Duodenal mucosa (tissue), 2 donors: Measurements from ENCODE around the gene LRRC52.
"Not testable (repeated sequence)": the region's sequence is repeated elsewhere in the genome, so short reads cannot be mapped to it uniquely, and the experiment has no call there.

Experiments
- H3K27ac ChIP-seq: one replicate; pipeline ENCODE4 v1.7.0; 2013; ENCODE audit warnings: low read depth, low read length
- H3K27me3 ChIP-seq, 2 donors: one replicate each; pipeline ENCODE4 v1.7.0; 2013; ENCODE audit warnings: low read length in 2 of 2, control low read depth in 1 of 2; ENCODE audit not compliant: insufficient read depth in 2 of 2, control insufficient read depth in 1 of 2
- H3K36me3 ChIP-seq, 2 donors: one replicate each; pipeline ENCODE4 v1.7.0; 2013; ENCODE audit warnings: low read length in 2 of 2, control low read depth in 1 of 2; ENCODE audit not compliant: insufficient read depth in 2 of 2, control insufficient read depth in 1 of 2
- H3K4me1 ChIP-seq, 2 donors: one replicate each; pipeline ENCODE4 v1.7.0; 2013; ENCODE audit warnings: low read length in 2 of 2, control low read depth in 1 of 2; ENCODE audit not compliant: insufficient read depth in 2 of 2, control insufficient read depth in 1 of 2
- H3K4me3 ChIP-seq, 2 donors: one replicate each; pipeline ENCODE4 v1.7.0; 2013; ENCODE audit warnings: low read length in 2 of 2, low read depth in 1 of 2
- H3K9ac ChIP-seq, 2 donors: one replicate each; pipeline ENCODE4 v1.7.0; 2013; ENCODE audit warnings: low read length in 2 of 2, low read depth in 1 of 2
- H3K9me3 ChIP-seq, 2 donors: one replicate each; pipeline ENCODE4 v1.7.0; 2013; ENCODE audit warnings: low read length in 2 of 2, control low read depth in 1 of 2; ENCODE audit not compliant: control insufficient read depth in 1 of 2

The LRRC52 gene

DNA sequence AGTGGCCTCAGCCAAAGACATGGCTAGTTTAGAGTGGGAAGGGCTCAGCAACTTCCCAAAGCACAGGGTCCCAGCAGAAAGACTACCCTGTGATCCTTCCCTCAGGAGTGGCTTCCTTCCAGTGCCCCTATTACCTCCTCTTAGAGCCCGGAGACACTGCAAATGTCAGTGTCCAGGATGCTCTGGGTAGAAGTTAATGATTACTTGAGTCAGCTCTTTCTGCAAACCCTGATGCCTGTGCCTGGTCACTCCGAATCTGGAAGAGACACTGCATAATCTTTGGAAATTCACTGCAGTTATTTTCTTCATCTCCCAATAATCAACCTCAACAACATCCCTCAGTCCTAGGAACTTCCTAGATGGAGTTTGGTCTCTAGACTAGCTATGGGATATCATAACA, 60.0 kb downstream of the LRRC52 start:
- no peaks in the 10 kb centered on the region for H3K9me3 ChIP-seq

GRCh38 chr1:165605246-165605645, 61.4 kb downstream of the LRRC52 start:
- H3K4me3 ChIP-seq, result no peak overlapping the region
- no peak overlapping the region for H3K27ac ChIP-seq
- no peak overlapping the region for H3K9ac ChIP-seq
- no peaks in the 10 kb centered on the region for H3K27me3 ChIP-seq
- no peaks in the 10 kb centered on the region for H3K36me3 ChIP-seq
- H3K4me1 ChIP-seq, result peaks cover 3 to 10% of the 10 kb centered on the region in 2 donors
- no peaks in the 10 kb centered on the region for H3K9me3 ChIP-seq

More for the DNA sequence above, 60.0 kb downstream of the LRRC52 start:
- H3K4me3 ChIP-seq, result no peak overlapping the region
- H3K9ac ChIP-seq, result no peak overlapping the region
- no peak overlapping the region for H3K27ac ChIP-seq
- peaks cover 5 to 10% of the 10 kb centered on the region in 2 donors for H3K4me1 ChIP-seq
- no peaks in the 10 kb centered on the region for H3K36me3 ChIP-seq
- no peaks in the 10 kb centered on the region for H3K27me3 ChIP-seq

GRCh38 chr1:165606676-165607075, 62.9 kb downstream of the LRRC52 start:
- not testable (repeated sequence) for H3K27me3 ChIP-seq, H3K4me1 ChIP-seq, H3K9ac ChIP-seq, H3K4me3 ChIP-seq, H3K9me3 ChIP-seq, H3K36me3 ChIP-seq, H3K27ac ChIP-seq

- H3K4me3 ChIP-seq, result no peak overlapping the region
- no peaks in the 10 kb centered on the region for H3K4me1 ChIP-seq
- no peaks in the 10 kb centered on the region for H3K9me3 ChIP-seq
- H3K27me3 ChIP-seq, result no peaks in the 10 kb centered on the region
- H3K9ac ChIP-seq, result no peak overlapping the region
- no peaks in the 10 kb centered on the region for H3K36me3 ChIP-seq
- H3K27ac ChIP-seq, result no peak overlapping the region
Measured at GRCh38 chr1:165610866-165611265, 67.1 kb downstream of the LRRC52 start.

DNA sequence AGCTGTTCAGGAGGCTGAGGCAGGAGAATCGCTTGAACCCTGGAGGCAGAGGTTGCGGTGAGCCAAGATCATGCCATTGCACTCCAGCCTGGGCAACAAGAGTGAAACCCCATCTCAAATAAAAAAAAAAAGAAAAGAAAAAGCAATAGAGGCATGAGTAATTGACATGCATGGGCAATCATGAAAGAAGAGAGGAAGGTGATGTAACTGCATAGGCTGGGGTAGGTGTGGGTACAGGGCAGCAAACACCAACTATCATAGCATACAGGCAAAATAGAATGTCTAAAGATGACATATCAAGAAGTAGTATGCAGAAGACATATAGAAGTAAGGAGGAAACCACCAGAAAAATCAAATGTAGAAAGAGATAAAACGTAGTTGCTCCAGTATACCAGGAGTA, 68.3 kb downstream of the LRRC52 start:
- H3K36me3 ChIP-seq, result no peaks in the 10 kb centered on the region
- H3K27ac ChIP-seq, result no peak overlapping the region
- H3K9ac ChIP-seq, result no peak overlapping the region
- H3K27me3 ChIP-seq, result no peaks in the 10 kb centered on the region
- H3K9me3 ChIP-seq, result no peaks in the 10 kb centered on the region
- H3K4me1 ChIP-seq, result no peaks in the 10 kb centered on the region
- H3K4me3 ChIP-seq, result no peak overlapping the region
